HPDE6-E6E7 (cell line): Measurements from ENCODE around the gene COLQ.
"Not testable (repeated sequence)": the region's sequence is repeated elsewhere in the genome, so short reads cannot be mapped to it uniquely, and the experiment has no call there.

Experiments
- DNase-seq: peaks from one replicate; pipeline ENCODE4 v3.0.0; 2011; ENCODE audit warnings: missing footprints; ENCODE audit errors: extremely low spot score

Gene COLQ

GRCh38 chr3:15427981-15428380 is 93.5 kb downstream of the COLQ start:
- DNase-seq, result no peak

GRCh38 chr3:15427182-15427880 is 94.2 kb downstream of the COLQ start, which contains the start of the genes EAF1 and METTL6:
TSS of gene EAF1 (plus strand) at chr3:15427598. CDS start at chr3:15427780, 182 bp downstream.
TSS of gene METTL6 (minus strand) at chr3:15427544. CDS start at chr3:15426511, 1,033 bp downstream.
- DNase-seq, result peak; percentile 45

GRCh38 chr3:15426579-15427118 is 94.9 kb downstream of the COLQ start:
- DNase-seq, result no peak

- no peak for DNase-seq
These were observed 100.6 kb downstream of the COLQ start for GRCh38 chr3:15420871-15421270.

- DNase-seq, result not testable (repeated sequence)
These were observed 110.5 kb downstream of the COLQ start for GRCh38 chr3:15410966-15411365.

- DNase-seq, result no peak
These were observed 111.7 kb downstream of the COLQ start for GRCh38 chr3:15409774-15410173.

GRCh38 chr3:15409239-15409638 is 112.3 kb downstream of the COLQ start:
- DNase-seq, result no peak

GRCh38 chr3:15405448-15406050 is 116.0 kb downstream of the COLQ start:
- no peak for DNase-seq

GRCh38 chr3:15404767-15405166 is 116.7 kb downstream of the COLQ start:
- DNase-seq, result no peak

GRCh38 chr3:15403965-15404364 is 117.5 kb downstream of the COLQ start:
- no peak for DNase-seq

GRCh38 chr3:15403495-15403894 is 118.0 kb downstream of the COLQ start:
- no peak for DNase-seq

- no peak for DNase-seq
These were observed 119.6 kb downstream of the COLQ start for GRCh38 chr3:15401936-15402335.
